ENCODE results near the gene EFTUD2.
"Not testable (repeated sequence)": the region's sequence is repeated elsewhere in the genome, so short reads cannot be mapped to it uniquely, and the experiment has no call there.

Gene EFTUD2

GRCh38 chr17:44808656-44809388 lies 90.4 kb downstream of the EFTUD2 start:
- DNase-seq (ENCODE audit: low read depth in 2 of 2) = not testable (repeated sequence)

GRCh38 chr17:44808156-44808555 lies 91.1 kb downstream of the EFTUD2 start:
- no peak for DNase-seq (ENCODE audit: low read depth in 2 of 2)

GRCh38 chr17:44807817-44808155 lies 91.5 kb downstream of the EFTUD2 start:
- DNase-seq (ENCODE audit: low read depth in 2 of 2) = no peak

- no peak for DNase-seq (ENCODE audit: low read depth in 2 of 2)
Observed at GRCh38 chr17:44807093-44807816, 92.0 kb downstream of the EFTUD2 start.

- DNase-seq (ENCODE audit: low read depth in 2 of 2) = no peak
Observed at GRCh38 chr17:44804302-44805089, 94.7 kb downstream of the EFTUD2 start.

GRCh38 chr17:44801880-44802279 lies 97.4 kb downstream of the EFTUD2 start:
- no peak for DNase-seq (ENCODE audit: low read depth in 2 of 2)

Data from stimulated activated CD8-positive, alpha-beta memory T cell treated with anti-CD3 and anti-CD28 coated beads, Interleukin-7, amount 100 ng/mL, for 4 hours (primary cell).